Uterus (tissue), 4 donors: Measurements from ENCODE around the gene OCA2. TPM values are rescaled to one million over a fixed set of nuclear protein-coding genes. Genes with fewer than 3 reads are reported as not detected.

Source experiments
- DNase-seq, 2 donors: peaks; one replicate each; pipeline ENCODE4 v3.0.0-alpha.2; 2019 to 2020
- H3K27ac ChIP-seq, 2 donors: fragments of 200-600 bp; sonication (generic); 1 replicate in 1 of 2; 2 replicates in 1 of 2; pipeline ENCODE4 v1.5.1; 2016 to 2018
- H3K27me3 ChIP-seq, 2 donors: fragments of 200-600 bp; sonication (generic); one replicate each; pipeline ENCODE4 v1.5.1; 2018 to 2019; ENCODE audit warnings: control low read depth in 1 of 2
- H3K36me3 ChIP-seq, 2 donors: fragments of 200-600 bp; sonication (generic); one replicate each; pipeline ENCODE4 v1.5.1; 2019; ENCODE audit warnings: control low read depth in 1 of 2
- H3K4me1 ChIP-seq, 2 donors: fragments of 200-600 bp; sonication (generic); one replicate each; pipeline ENCODE4 v1.5.1; 2018 to 2019; ENCODE audit warnings: control low read depth in 1 of 2
- H3K4me3 ChIP-seq, 2 donors: fragments of 200-600 bp; sonication (generic); 1 replicate in 1 of 2; 2 replicates in 1 of 2; pipeline ENCODE4 v1.5.1; 2018 to 2019; ENCODE audit warnings: mild to moderate bottlenecking in 1 of 2
- H3K9me3 ChIP-seq, 2 donors: fragments of 200-600 bp; sonication (generic); one replicate each; pipeline ENCODE4 v1.5.1; 2019; ENCODE audit warnings: control low read depth in 1 of 2
- POLR2A ChIP-seq, 2 donors: fragments of 450-650 bp; IDR thresholded peaks; one replicate each; pipeline ENCODE4 v1.6.1; 2016; ENCODE audit warnings: antibody characterized with exemption in 2 of 2, mild to moderate bottlenecking in 1 of 2, moderate library complexity in 1 of 2
- intact Hi-C: fragments of 100-400 bp; cut with DNase I; formaldehyde crosslinking; loops from one replicate; pipeline ENCODE4 v1.15.1; 2023; ENCODE audit warnings: low total_unique reads
- total RNA-seq, 4 donors: library from RNA; depleted of rRNA in 3 of 4; stranded (reverse); fragments of >200 nt in 3 of 4; gene quantifications; one replicate each; pipeline versions ENCODE4 v1.1.0 to v1.2.4, GENCODE V29; 2014 to 2023
- TF ChIP-seq, protein P1 (sequence below), 4 experiments: fragments of 200-600 bp in 2 of 4; fragments of 450-650 bp in 2 of 4; sonication (generic) in 2 of 4; IDR thresholded peaks; one replicate each; pipeline ENCODE4 v1.5.1; 2016 to 2019; ENCODE audit warnings: antibody characterized with exemption in 4 of 4, mild to moderate bottlenecking in 2 of 4, moderate library complexity in 1 of 4
- donor health status: DM: yes; HTN: yes; CAD: no.

OCA2 gene
- total RNA-seq, 4 donors from 2014 or later: 0.55 to 4.6 TPM; not detected in 2

GRCh38 chr15:28002867-28003266 is 96.2 kb downstream of the OCA2 start:
- H3K4me1 ChIP-seq: no peaks in the 10 kb centered on the region
- no peaks in the 10 kb centered on the region for H3K9me3 ChIP-seq
- H3K4me3 ChIP-seq: no peak overlapping the region
- no peak for DNase-seq
- TF ChIP-seq, protein P1, sequence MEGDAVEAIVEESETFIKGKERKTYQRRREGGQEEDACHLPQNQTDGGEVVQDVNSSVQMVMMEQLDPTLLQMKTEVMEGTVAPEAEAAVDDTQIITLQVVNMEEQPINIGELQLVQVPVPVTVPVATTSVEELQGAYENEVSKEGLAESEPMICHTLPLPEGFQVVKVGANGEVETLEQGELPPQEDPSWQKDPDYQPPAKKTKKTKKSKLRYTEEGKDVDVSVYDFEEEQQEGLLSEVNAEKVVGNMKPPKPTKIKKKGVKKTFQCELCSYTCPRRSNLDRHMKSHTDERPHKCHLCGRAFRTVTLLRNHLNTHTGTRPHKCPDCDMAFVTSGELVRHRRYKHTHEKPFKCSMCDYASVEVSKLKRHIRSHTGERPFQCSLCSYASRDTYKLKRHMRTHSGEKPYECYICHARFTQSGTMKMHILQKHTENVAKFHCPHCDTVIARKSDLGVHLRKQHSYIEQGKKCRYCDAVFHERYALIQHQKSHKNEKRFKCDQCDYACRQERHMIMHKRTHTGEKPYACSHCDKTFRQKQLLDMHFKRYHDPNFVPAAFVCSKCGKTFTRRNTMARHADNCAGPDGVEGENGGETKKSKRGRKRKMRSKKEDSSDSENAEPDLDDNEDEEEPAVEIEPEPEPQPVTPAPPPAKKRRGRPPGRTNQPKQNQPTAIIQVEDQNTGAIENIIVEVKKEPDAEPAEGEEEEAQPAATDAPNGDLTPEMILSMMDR (IDR thresholded peaks at IDR 0.05): no peak
- TF ChIP-seq POLR2A (IDR thresholded peaks at IDR 0.05): no peak
- H3K27me3 ChIP-seq: no peaks in the 10 kb centered on the region
- no peaks in the 10 kb centered on the region for H3K36me3 ChIP-seq
- intact Hi-C loops: no loop called here
- H3K27ac ChIP-seq: no peak overlapping the region

- Histone ChIP-seq H3K9me3 (no peaks in the 10 kb centered on the region), H3K27me3 (no peaks in the 10 kb centered on the region), H3K36me3 (no peaks in the 10 kb centered on the region), H3K4me1 (no peaks in the 10 kb centered on the region), H3K4me3 (no peak overlapping the region), H3K27ac (no peak overlapping the region)
- TF ChIP-seq POLR2A (IDR thresholded peaks at IDR 0.05): no peak
- TF ChIP-seq, protein P1 (IDR thresholded peaks at IDR 0.05): no peak
- no peak for DNase-seq
- intact Hi-C loops: no loop called here
Measured at GRCh38 chr15:28002136-28002861, 96.8 kb downstream of the OCA2 start.

DNA sequence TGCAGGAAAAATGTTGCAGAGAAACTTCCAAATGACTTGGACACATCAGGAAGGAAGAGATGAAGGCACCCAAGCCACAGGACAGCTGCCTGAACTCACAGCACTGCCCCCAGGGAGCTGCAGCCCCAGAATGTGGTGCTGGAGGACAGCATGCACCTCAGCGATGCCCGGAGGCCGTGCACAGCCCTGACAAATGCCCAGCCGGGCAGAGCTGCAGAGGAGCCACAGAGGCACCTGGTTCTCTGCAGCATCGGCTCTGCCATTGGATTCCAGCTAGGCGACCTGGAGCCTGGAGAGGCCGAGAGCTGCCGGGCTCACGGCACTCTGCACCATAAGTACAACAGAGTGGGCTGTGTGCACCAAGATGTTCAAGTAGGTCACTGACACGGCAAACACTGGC is 97.5 kb downstream of the OCA2 start:
- Histone ChIP-seq H3K27me3 (no peaks in the 10 kb centered on the region), H3K36me3 (no peaks in the 10 kb centered on the region), H3K9me3 (no peaks in the 10 kb centered on the region), H3K27ac (no peak overlapping the region), H3K4me1 (no peaks in the 10 kb centered on the region), H3K4me3 (no peak overlapping the region)
- TF ChIP-seq, protein P1 (IDR thresholded peaks at IDR 0.05): no peak
- TF ChIP-seq POLR2A (IDR thresholded peaks at IDR 0.05): no peak
- intact Hi-C loops: no loop called here
- no peak for DNase-seq

- H3K9me3 ChIP-seq: no peaks in the 10 kb centered on the region
- no peak overlapping the region for H3K27ac ChIP-seq
- no peak overlapping the region for H3K4me3 ChIP-seq
- no peaks in the 10 kb centered on the region for H3K27me3 ChIP-seq
- no peaks in the 10 kb centered on the region for H3K4me1 ChIP-seq
- intact Hi-C loops: no loop called here
- no peaks in the 10 kb centered on the region for H3K36me3 ChIP-seq
- TF ChIP-seq POLR2A (IDR thresholded peaks at IDR 0.05): no peak
- TF ChIP-seq, protein P1 (IDR thresholded peaks at IDR 0.05): no peak
- no peak for DNase-seq
Measured at GRCh38 chr15:27993996-27994780, 104.9 kb downstream of the OCA2 start.

- H3K27me3 ChIP-seq: no peaks in the 10 kb centered on the region
- intact Hi-C loops: no loop called here
- no peaks in the 10 kb centered on the region for H3K9me3 ChIP-seq
- DNase-seq: no peak
- H3K36me3 ChIP-seq: no peaks in the 10 kb centered on the region
- no peaks in the 10 kb centered on the region for H3K4me1 ChIP-seq
- TF ChIP-seq POLR2A (IDR thresholded peaks at IDR 0.05): no peak
- no peak overlapping the region for H3K4me3 ChIP-seq
- no peak overlapping the region for H3K27ac ChIP-seq
Measured at GRCh38 chr15:27993544-27993943, 105.6 kb downstream of the OCA2 start.
